Activated T-helper 1 cell treated with anti-CD3 and anti-CD28 coated beads, Interleukin-12 subunit alpha, Interleukin-12 subunit beta, Interleukin-2, Interleukin-4 antibody, amounts not matched to agents 30 ng/mL and 10 ng/mL and 1 ng/mL, durations not matched to agents 14 hours and 24 hours and 36 hours (primary cell): ENCODE results near the gene RALGPS1. TPM values are rescaled to one million over a fixed set of nuclear protein-coding genes. Genes with fewer than 3 reads are reported as not detected.

Experiments used
- DNase-seq: peaks from one replicate; pipeline ENCODE4 v3.0.0; 2021; ENCODE audit warnings: low spot score
- H3K27ac Mint-ChIP-seq: one replicate; pipeline ENCODE4 v1.8.0; 2021; ENCODE audit warnings: mild to moderate bottlenecking, mixed read lengths
- H3K27me3 Mint-ChIP-seq: one replicate; pipeline ENCODE4 v1.8.0; 2022; ENCODE audit warnings: mild to moderate bottlenecking, moderate library complexity, mixed read lengths; ENCODE audit not compliant: insufficient read depth
- H3K36me3 Mint-ChIP-seq: one replicate; pipeline ENCODE4 v1.8.0; 2021; ENCODE audit warnings: low read depth, mixed read lengths
- H3K4me1 Mint-ChIP-seq: one replicate; pipeline ENCODE4 v1.8.0; 2021; ENCODE audit warnings: low read depth, mixed read lengths
- H3K4me3 Mint-ChIP-seq: one replicate; pipeline ENCODE4 v1.8.0; 2021; ENCODE audit warnings: mild to moderate bottlenecking, moderate library complexity, mixed read lengths
- H3K9me3 Mint-ChIP-seq: one replicate; pipeline ENCODE4 v1.8.0; 2021; ENCODE audit warnings: mixed read lengths
- intact Hi-C: fragments of 100-400 bp; cut with micrococcal nuclease; formaldehyde crosslinking; loops from one replicate; pipeline ENCODE4 v1.15.1; 2024
- total RNA-seq: library from RNA; stranded (reverse); gene quantifications from 2 replicates; pipeline ENCODE4 v1.2.3, GENCODE V29; 2022

Gene RALGPS1
- total RNA-seq, 1 donor from 2014 or later = 1.4 TPM

DNA sequence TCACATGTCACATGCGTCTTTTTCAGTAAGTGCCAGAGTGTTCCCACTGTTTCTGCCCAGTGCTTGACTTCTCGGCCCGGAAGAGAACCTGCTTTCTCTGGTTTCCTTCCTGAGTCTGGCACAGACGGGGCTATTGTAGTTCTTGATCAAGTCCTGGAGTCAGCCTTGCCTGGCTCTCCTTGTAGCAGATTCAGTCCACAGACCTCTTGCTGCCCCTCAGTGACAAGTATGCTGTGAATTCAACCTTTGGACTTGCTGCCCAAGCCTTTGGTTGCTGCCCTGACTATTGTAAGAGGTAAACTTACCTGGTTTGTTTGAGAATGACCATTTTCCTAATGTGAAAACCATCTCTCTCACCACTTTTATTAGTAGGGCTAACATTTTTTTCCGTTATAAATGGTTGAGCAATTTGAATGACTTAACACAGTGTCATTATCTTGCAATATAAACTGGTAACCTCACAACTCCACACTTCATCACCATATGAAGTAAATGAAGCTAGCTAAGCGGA lies 29.4 kb upstream of the RALGPS1 start:
- intact Hi-C loops = no loop called here
- H3K27me3 Mint-ChIP-seq = no peaks in the 10 kb centered on the region

DNA sequence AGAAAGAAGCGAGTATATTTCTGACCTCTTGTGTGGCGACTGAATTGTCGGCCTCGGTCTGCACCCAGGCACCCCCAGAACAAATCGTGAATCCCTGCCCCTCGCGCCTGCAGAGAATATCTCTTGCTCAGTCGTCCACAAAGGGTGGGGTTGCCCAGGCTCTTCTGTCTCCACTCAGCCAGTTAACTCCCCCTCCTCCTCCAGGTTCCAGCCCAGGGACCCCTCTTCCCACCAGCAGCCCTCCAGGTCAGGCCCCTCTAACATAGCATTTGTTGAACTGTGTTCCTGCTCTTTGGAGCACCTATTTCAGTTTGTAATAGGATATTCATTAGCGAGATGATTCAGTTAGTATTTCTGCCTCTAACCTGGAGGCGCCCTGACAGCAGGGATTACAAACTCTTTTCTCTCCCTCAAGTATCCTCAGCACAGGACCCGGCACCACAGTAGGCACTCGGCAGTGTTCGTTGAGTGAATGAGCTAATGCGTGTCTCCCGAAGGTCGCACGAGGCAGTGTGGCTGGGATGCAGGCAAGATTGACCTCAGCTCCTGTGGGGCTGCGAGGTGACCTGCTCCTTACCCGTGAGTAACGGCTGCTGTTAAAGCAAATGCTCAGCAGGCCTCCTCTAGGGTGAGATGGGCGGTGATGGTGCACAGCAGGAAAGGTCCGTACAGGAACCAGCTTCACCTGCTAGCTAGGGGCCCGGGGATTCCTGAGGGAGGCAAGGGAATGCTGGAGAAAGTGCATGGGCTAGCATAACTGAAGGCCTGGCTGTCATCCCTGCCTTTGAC lies 28.4 kb upstream of the RALGPS1 start:
- DNase-seq = no peak
- H3K4me3 Mint-ChIP-seq = no peak overlapping the region
- intact Hi-C loops = no loop called here
- no peak overlapping the region for H3K27ac Mint-ChIP-seq
- H3K36me3 Mint-ChIP-seq = peaks cover 2% of the 10 kb centered on the region
- no peaks in the 10 kb centered on the region for H3K4me1 Mint-ChIP-seq
- no peaks in the 10 kb centered on the region for H3K9me3 Mint-ChIP-seq
- H3K27me3 Mint-ChIP-seq = no peaks in the 10 kb centered on the region

More for the DNA sequence above, 29.4 kb upstream of the RALGPS1 start:
- Mint-ChIP-seq H3K4me3 (no peak overlapping the region), H3K9me3 (no peaks in the 10 kb centered on the region), H3K27ac (no peak overlapping the region), H3K4me1 (no peaks in the 10 kb centered on the region), H3K36me3 (peaks cover 8% of the 10 kb centered on the region)
- DNase-seq = no peak

DNA sequence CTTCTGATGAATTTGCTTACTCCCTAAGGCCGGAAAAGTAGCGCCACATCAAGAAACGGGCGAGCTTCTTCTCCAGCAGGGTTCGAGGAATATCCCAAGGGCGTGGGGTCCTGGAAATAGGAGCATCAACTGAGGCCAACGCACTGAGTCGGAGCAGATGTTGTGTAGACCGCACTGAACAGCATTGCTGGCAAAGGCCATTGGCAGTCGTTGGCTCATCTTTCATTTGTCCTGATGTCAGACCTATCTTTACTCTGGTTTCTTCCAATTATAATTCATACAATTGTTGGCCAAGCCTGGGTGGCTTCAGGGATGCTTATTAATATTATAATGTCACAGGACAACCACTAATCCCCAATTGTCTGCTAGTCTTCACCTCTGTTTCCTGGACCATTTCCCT lies 27.7 kb upstream of the RALGPS1 start:
- peaks cover under 1% of the 10 kb centered on the region for H3K36me3 Mint-ChIP-seq
- H3K27me3 Mint-ChIP-seq = no peaks in the 10 kb centered on the region
- no peak overlapping the region for H3K4me3 Mint-ChIP-seq
- DNase-seq = no peak
- intact Hi-C loops = no loop called here
- no peaks in the 10 kb centered on the region for H3K4me1 Mint-ChIP-seq
- no peaks in the 10 kb centered on the region for H3K9me3 Mint-ChIP-seq
- H3K27ac Mint-ChIP-seq = no peak overlapping the region

DNA sequence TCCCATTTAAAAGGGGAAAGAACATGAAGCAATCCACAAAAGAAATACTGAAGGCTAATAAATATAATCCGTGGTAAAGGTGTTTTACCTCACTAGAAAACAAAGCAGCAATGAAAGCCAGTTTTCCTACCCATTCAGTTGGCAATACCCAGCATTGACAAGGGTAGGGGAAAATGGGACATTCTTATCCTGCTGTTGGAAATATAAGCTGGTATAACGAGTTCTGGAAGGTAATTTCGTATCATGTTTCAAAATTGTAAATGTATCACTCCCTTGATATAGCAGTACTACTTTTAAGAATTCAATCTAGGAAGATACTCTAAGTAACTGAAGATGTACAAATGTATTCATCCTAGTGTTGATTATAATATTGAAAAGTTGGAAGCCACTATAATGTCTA lies 22.9 kb upstream of the RALGPS1 start:
- Mint-ChIP-seq H3K9me3 (no peaks in the 10 kb centered on the region), H3K4me1 (peaks cover 5% of the 10 kb centered on the region), H3K27me3 (peaks cover 7% of the 10 kb centered on the region), H3K36me3 (no peaks in the 10 kb centered on the region), H3K27ac (no peak overlapping the region), H3K4me3 (no peak overlapping the region)
- intact Hi-C loops = no loop called here
- no peak for DNase-seq

DNA sequence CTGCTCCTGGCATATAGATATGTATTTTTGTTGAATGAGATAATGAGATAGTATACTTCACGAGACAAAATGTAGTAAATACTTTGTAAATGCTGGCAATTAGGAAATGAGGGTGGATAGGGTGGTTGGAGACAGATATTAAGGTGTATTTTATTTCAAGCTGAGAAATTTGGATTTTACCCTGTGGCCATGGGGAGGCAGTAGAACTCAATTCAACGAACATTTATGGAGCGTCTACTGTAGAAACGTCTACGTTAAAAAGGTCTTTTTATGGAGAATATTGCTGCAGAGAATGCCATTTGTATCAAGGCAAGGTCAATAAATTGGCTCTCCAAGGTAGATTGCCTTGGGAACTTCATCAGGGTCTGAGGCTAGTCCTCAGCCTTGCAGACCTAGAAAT lies 21.5 kb upstream of the RALGPS1 start:
- no peak overlapping the region for H3K4me3 Mint-ChIP-seq
- no peaks in the 10 kb centered on the region for H3K9me3 Mint-ChIP-seq
- peaks cover 7% of the 10 kb centered on the region for H3K27me3 Mint-ChIP-seq
- H3K36me3 Mint-ChIP-seq = no peaks in the 10 kb centered on the region
- intact Hi-C loops = no loop called here
- H3K27ac Mint-ChIP-seq = no peak overlapping the region
- peaks cover 5% of the 10 kb centered on the region for H3K4me1 Mint-ChIP-seq
- no peak for DNase-seq

DNA sequence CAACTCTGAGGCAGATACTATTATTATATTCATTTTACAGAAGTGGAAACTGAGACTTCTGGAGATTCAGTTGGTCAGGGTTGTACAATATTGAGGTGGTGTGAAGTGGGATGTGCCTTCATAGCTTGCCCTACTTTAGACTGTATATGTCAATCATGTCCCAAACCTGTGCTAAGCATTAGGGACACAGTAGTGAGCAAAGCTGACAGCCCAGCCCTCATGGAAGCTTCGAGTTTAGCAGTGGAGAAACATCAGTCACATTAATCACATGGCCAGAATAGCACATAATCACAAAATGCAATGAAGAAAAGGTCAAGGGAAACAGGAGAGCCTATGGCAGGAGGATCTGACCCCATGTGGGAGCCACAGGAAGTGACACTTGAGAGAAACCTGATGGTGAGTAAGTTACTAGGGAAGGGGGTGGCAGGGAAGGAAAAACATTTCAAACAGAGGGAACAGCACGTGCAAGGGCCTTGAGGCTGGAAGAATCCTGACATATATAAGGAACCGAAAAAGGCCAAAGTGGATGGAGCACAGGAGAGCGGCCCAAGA lies 20.5 kb upstream of the RALGPS1 start:
- no peak overlapping the region for H3K27ac Mint-ChIP-seq
- DNase-seq = no peak
- H3K27me3 Mint-ChIP-seq = peaks cover 8% of the 10 kb centered on the region
- peaks cover 5% of the 10 kb centered on the region for H3K4me1 Mint-ChIP-seq
- intact Hi-C loops = no loop called here
- no peaks in the 10 kb centered on the region for H3K36me3 Mint-ChIP-seq
- no peak overlapping the region for H3K4me3 Mint-ChIP-seq
- H3K9me3 Mint-ChIP-seq = no peaks in the 10 kb centered on the region

DNA sequence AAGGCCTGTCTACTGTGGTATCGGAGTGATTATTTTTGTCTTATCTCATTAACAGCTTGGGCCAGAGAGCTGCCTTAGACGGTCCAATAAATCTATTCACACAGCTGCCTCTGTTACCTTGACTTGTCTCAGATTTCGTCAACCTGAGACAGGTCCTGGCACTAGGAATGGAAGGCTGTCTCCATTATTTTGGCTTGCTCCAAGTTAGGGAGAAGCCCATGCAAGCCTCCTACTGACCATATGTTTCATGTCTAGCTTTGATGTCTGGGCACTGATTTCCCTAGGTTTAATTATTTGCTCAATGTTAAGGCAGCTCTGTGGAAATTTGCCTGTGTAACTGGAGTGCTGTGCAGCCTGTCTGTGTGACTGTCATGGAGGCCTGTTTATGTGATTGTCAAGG lies 12.4 kb upstream of the RALGPS1 start:
- peaks cover 4% of the 10 kb centered on the region for H3K27me3 Mint-ChIP-seq
- no peak overlapping the region for H3K27ac Mint-ChIP-seq
- peaks cover 11% of the 10 kb centered on the region for H3K9me3 Mint-ChIP-seq
- H3K4me1 Mint-ChIP-seq = no peaks in the 10 kb centered on the region
- no peak for DNase-seq
- intact Hi-C loops = no loop called here
- no peaks in the 10 kb centered on the region for H3K36me3 Mint-ChIP-seq
- H3K4me3 Mint-ChIP-seq = no peak overlapping the region

DNA sequence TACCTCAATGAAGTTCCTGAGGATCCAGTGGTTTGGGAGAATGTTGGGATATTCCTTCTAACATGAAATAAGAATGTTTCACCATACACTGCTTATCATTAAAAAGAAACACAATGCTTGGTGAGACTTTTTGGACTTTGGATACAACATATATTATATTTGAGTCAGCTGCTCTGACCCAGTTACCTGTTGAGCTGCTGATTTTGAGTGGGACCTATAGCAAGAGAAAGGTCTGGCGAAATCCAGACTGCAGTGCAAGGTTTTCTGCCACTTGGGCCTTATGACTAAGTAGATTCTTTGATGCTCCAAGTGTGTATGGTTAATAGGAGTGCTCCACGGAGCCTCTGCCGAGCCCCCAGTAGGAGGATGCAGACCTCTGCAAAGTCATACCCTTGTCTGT lies 10.0 kb upstream of the RALGPS1 start:
- H3K9me3 Mint-ChIP-seq = peaks cover 11% of the 10 kb centered on the region
- peaks cover 8% of the 10 kb centered on the region for H3K27me3 Mint-ChIP-seq
- H3K36me3 Mint-ChIP-seq = no peaks in the 10 kb centered on the region
- intact Hi-C loops = no loop called here
- no peak overlapping the region for H3K27ac Mint-ChIP-seq
- H3K4me1 Mint-ChIP-seq = no peaks in the 10 kb centered on the region
- no peak overlapping the region for H3K4me3 Mint-ChIP-seq
- no peak for DNase-seq

DNA sequence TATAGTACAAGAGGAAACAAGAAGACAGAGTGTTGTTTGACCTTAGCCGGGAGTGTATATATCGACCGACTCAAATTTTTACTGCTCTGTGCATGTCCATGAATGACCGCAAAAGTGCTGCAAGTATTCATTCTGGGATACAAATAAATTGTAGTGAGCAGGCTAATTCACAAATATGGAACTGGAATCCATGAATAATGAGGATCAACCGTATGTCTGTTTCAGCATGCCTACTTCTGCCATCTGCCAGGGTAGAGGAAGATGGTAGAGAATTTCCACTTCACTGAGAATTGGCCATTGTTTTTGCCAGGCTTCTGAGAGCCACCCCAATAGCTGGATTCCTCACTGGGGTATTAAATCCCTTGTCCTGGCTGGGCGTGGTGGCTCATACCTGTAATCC lies 8.5 kb upstream of the RALGPS1 start:
- H3K27me3 Mint-ChIP-seq = peaks cover 9% of the 10 kb centered on the region
- intact Hi-C loops = no loop called here
- H3K9me3 Mint-ChIP-seq = peaks cover 8% of the 10 kb centered on the region
- H3K27ac Mint-ChIP-seq = no peak overlapping the region
- H3K4me3 Mint-ChIP-seq = no peak overlapping the region
- no peaks in the 10 kb centered on the region for H3K36me3 Mint-ChIP-seq
- no peak for DNase-seq
- H3K4me1 Mint-ChIP-seq = no peaks in the 10 kb centered on the region

DNA sequence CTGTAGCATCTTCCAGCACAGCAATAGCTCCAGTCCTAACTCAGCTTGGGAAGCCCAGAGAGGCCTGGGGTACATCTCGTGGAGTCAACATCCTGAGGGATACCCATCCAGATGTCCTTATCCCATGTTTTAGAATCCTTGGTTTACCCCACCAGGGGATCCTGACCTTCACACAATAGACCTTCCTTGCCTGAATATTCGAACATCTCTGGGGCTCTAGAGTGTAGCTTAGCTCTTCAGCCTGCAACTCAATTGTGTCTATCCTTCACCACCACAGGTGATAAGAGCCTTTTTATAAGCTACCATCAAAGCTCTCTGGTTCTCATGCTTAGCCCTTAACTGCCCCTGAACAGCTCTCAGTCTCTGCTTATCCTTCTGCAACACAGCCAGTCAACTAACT lies 7.5 kb upstream of the RALGPS1 start:
- Mint-ChIP-seq H3K27ac (no peak overlapping the region), H3K4me3 (no peak overlapping the region), H3K4me1 (no peaks in the 10 kb centered on the region), H3K36me3 (no peaks in the 10 kb centered on the region), H3K27me3 (peaks cover 13% of the 10 kb centered on the region), H3K9me3 (no peaks in the 10 kb centered on the region)
- intact Hi-C loops = no loop called here
- no peak for DNase-seq

DNA sequence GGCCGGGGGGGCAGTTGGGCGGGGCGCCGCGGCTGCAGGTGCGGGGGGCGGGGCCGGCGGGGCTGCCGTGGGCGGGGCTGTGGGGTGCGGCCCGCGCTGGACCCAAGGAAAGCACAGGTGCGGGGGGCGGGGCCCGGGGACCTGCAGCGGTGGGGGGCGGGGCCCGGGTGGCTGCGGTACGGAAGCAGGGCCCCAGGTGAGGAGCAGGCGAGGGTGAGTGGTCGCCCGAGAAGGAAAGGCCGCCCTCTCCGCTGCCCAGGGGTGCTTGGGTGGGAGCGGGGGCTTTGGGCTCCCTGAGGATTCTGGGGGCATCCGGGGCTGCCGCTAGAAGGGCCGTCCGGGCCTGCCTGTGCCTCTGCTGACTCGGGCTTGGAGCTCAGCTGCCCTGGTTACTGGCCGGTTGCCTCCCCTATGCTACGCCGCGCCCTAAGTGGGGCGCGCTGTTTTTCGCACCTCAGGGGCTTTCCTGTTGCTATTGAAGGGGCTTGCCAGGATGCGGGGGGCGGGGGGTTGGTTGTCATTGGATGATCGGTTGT lies 767 bp downstream of the RALGPS1 start:
- H3K4me3 Mint-ChIP-seq = peak overlapping the region; percentile 68
- intact Hi-C loops = loop anchor here (2.0 kb wide), 1 partner anchor 855 kb away; no protein-coding TSS in a partner anchor
- H3K9me3 Mint-ChIP-seq = no peaks in the 10 kb centered on the region
- peaks cover 6% of the 10 kb centered on the region for H3K4me1 Mint-ChIP-seq
- DNase-seq = peak; percentile 8
- no peaks in the 10 kb centered on the region for H3K36me3 Mint-ChIP-seq
- H3K27ac Mint-ChIP-seq = no peak overlapping the region
- peaks cover 18% of the 10 kb centered on the region for H3K27me3 Mint-ChIP-seq

DNA sequence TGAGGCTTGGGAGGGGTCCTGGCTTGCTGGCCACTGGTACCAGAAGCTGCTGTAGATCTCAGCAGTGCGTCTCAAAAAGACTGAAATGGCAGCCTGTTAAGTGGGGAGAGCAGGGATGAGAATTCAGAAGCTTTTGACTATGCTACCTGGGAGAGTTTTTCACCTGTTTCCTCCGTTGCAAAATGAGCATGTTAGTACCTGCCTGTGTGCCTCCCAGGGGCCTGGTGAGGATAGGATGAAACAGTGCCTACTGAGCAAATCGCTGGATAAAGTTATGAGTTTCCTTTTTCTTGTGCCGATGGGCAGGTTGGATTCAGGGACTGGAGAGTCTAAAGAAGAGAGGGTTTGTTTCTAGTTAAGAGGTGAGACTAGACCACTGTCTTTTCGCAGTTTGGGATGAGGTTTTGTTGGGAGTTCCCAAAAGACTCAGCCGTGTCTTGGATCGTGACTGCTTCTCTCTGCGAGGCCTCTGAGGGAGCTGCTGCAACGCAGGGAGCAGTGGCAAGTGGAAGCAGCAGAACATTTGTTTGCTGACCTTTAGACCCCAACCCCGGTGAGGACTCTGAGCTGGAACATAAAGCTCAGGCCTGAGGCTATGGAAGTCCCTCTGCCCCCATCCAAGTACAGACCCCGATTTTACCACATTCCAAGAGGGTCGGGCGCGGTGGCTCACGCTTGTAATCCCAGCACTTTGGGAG lies 1.4 kb downstream of the RALGPS1 start:
- H3K36me3 Mint-ChIP-seq = no peaks in the 10 kb centered on the region
- H3K27ac Mint-ChIP-seq = no peak overlapping the region
- peaks cover 6% of the 10 kb centered on the region for H3K4me1 Mint-ChIP-seq
- intact Hi-C loops = loop anchor here (2.0 kb wide), 1 partner anchor 855 kb away; no protein-coding TSS in a partner anchor
- no peaks in the 10 kb centered on the region for H3K9me3 Mint-ChIP-seq
- peaks cover 23% of the 10 kb centered on the region for H3K27me3 Mint-ChIP-seq
- H3K4me3 Mint-ChIP-seq = peak overlapping the region; percentile 68
- no peak for DNase-seq

DNA sequence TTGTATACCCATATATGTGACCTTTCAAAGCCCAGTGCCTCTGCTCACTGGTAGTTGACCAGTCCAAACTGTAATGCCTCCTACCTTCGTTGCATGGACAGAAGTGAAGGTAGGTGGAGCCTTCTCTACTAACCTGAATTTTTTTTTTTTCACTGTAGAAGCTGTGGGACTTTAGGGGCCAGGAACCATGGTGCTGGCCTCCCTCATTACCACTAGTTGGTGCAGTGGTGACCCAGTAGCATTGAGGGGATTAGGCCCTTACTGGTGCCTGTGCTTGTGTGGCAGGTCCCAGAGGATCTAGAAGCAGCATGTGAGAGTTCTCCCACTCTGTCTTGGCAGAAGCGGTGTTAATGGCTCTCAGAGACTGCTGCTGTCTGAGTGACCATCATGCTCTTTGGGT lies 2.3 kb downstream of the RALGPS1 start:
- DNase-seq = no peak
- Mint-ChIP-seq H3K27ac (no peak overlapping the region), H3K4me3 (peak overlapping the region; percentile 51), H3K27me3 (peaks cover 26% of the 10 kb centered on the region), H3K9me3 (no peaks in the 10 kb centered on the region), H3K36me3 (no peaks in the 10 kb centered on the region), H3K4me1 (peaks cover 6% of the 10 kb centered on the region)
- intact Hi-C loops = no loop called here
